HTR-8/SVneo (cell line): Measurements from ENCODE around the gene SMARCD2.
A peak's percentile ranks its signal among the peaks of the same experiment; 100 is the strongest.

Experiments
- DNase-seq: peaks from one replicate; pipeline ENCODE4 v3.0.0; 2011; ENCODE audit warnings: low spot score, mixed read lengths; ENCODE audit not compliant: insufficient read length
- FAIRE-seq: peaks from 2 replicates; lab custom pipeline; 2011; peaks lifted over from hg19 to GRCh38; lab: Jason Lieb, UNC

SMARCD2 gene

GRCh38 chr17:63833741-63834373 is 8.6 kb downstream of the SMARCD2 start:
- FAIRE-seq = no peak
- DNase-seq = no peak

DNA sequence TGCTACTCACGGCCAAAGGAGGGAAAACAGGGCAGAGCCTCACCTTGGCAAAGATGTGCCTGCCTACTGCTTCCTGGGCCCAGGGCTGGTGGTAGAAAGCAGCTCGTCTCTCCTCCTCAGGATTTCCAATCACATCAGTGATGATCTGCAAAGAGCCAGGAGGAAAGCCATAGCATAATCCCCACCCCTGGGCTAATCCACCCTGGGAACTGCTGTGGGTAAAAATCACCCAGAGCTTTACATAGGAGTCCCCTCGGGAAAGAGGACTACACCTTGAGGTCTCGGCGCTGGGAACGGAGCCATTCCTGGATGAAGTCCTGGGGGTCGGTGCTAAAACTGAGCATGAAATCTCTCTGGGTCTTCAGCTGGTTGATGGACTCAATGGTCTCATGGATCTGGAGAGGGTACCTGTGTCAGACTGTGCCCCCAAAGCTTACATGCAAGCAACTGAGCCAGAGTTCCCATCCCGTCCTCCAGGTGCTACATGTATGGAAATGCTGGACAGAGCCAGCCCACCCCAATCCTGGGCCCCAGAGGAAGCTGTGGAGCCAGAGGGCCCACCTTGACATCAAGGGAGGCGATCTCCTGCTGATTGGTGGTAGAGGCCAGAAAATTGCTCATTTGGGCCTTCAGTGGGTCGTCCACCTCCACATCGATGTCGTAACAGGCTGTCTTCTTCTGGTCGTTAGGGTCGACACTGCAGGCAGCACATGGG is 9.3 kb downstream of the SMARCD2 start:
- FAIRE-seq (no peak), DNase-seq (no peak)

- DNase-seq (no peak), FAIRE-seq (no peak)
These were observed 10.0 kb downstream of the SMARCD2 start for GRCh38 chr17:63832455-63832854.

- FAIRE-seq (no peak), DNase-seq (no peak)
These were observed 10.5 kb downstream of the SMARCD2 start for GRCh38 chr17:63832014-63832413.

- no peak for DNase-seq
- no peak for FAIRE-seq
These were observed 11.0 kb downstream of the SMARCD2 start for GRCh38 chr17:63831505-63831904.

- DNase-seq (no peak), FAIRE-seq (no peak)
These were observed 11.5 kb downstream of the SMARCD2 start for GRCh38 chr17:63830904-63831491.

- DNase-seq (no peak), FAIRE-seq (no peak)
These were observed 12.2 kb downstream of the SMARCD2 start for GRCh38 chr17:63830278-63830677.

GRCh38 chr17:63828936-63829335 is 13.5 kb downstream of the SMARCD2 start:
- FAIRE-seq (no peak), DNase-seq (no peak)

DNA sequence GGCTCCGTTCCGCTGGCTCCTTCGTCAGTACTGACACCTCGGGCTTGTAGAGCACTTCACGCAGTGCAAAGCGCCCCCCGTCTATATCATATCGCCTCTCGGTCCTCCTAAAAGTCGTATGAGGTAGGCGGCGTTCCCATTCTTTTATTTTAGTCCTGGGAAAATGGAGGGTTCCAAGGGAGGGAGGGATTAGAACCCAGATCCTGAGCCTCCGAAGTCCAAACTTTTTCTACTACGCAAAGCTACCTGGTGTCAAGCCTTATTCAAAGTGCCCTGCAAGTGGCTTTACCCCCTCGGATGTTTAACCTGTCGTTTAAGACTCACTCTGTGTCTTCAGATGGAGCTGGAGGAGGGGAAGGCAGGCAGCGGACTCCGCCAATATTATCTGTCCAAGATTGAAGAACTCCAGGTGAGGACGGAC is 14.7 kb downstream of the SMARCD2 start:
- FAIRE-seq (no peak), DNase-seq (no peak)

GRCh38 chr17:63827002-63827800 is 15.3 kb downstream of the SMARCD2 start, which contains the start of the genes FTSJ3 and PSMC5:
TSS of gene FTSJ3 (minus strand) at chr17:63827663. CDS start at chr17:63826902, 761 bp downstream.
TSS of gene PSMC5 (plus strand) at chr17:63827431. CDS start at chr17:63827491, 60 bp downstream.
- FAIRE-seq (peak; percentile 98), DNase-seq (peak; percentile 99)

DNA sequence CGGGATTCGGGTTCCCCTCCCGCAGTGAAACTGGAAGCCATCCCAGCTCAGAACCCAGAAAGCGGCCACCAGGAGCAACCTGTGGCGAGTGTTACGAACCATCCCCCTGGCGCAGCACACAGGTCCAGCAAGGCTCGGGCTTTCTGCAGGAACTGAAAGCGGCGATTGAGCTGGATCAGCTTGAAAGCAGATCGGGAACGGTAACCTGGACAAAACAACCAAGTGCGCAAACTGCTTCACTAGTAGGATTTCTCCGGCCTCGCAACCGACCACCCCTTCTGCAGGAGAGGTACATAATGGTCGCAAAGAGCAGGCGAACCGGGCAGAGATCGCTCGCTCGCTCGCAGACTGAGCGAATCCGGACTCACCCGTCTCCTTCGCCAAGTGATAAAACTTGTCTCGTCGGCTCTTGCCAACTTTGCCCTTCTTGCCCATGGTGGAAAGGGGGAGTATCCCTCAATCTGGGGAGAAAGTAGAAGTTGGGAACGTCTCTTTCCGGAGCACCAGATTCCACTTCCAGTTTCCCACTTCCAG is 15.9 kb downstream of the SMARCD2 start:
- DNase-seq = peak; percentile 42

GRCh38 chr17:63824362-63824761 is 18.1 kb downstream of the SMARCD2 start:
- no peak for DNase-seq
- no peak for FAIRE-seq

More for the DNA sequence above, 15.9 kb downstream of the SMARCD2 start:
- peak; percentile 26 for FAIRE-seq

- DNase-seq = no peak
These were observed 18.7 kb downstream of the SMARCD2 start for GRCh38 chr17:63823659-63824331.

DNA sequence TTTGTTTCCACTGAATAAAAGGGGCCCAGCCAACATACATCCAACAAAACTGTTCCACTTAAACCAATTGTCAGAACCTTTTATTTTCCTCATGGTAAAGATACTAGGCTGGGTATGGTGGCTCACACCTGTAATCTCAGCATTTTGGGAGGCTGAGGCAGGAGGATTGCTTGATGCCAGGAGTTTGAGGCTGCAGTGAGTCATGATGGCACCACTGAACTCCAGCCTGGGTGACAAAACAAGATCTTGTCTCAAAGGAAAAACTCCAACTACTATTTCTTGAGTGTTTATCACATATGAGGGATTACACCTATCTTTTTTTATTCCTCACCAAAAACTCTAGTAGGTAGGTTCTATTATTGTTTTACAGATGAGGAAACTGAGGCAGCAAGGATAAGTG is 19.9 kb downstream of the SMARCD2 start:
- FAIRE-seq = no peak
- DNase-seq = no peak

More at GRCh38 chr17:63823659-63824331, 18.7 kb downstream of the SMARCD2 start:
- no peak for FAIRE-seq

GRCh38 chr17:63821804-63822203 is 20.7 kb downstream of the SMARCD2 start:
- FAIRE-seq (peak; percentile 31), DNase-seq (no peak)

DNA sequence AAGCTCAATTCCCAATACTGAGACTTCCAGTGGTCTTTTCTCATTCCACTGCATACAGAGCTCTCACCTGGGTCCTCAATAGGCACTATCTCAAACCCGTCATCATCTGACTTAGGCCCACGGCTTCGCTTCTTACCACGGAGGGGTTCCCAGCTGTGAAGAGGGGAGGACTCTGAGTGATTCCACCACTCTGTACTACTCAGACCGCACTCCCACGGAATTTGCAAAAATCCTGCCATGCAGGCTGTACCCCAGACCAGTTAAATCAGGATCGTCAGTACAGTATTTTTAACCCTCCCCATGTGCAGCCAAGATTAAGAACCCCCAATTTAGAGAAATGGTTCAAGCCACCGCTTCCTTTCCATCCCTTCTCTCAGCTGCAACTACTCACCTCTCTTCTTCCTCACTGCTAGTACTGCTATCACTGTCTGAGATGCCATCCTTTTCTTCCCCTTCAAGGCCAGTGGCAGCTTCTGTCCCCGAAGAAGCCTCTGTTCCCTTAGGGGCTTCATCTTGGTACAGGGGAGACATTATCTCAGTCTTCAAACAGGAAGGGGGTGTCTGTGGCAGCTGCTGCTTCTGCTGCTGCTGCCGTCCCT is 21.4 kb downstream of the SMARCD2 start:
- no peak for DNase-seq
- FAIRE-seq = no peak

DNA sequence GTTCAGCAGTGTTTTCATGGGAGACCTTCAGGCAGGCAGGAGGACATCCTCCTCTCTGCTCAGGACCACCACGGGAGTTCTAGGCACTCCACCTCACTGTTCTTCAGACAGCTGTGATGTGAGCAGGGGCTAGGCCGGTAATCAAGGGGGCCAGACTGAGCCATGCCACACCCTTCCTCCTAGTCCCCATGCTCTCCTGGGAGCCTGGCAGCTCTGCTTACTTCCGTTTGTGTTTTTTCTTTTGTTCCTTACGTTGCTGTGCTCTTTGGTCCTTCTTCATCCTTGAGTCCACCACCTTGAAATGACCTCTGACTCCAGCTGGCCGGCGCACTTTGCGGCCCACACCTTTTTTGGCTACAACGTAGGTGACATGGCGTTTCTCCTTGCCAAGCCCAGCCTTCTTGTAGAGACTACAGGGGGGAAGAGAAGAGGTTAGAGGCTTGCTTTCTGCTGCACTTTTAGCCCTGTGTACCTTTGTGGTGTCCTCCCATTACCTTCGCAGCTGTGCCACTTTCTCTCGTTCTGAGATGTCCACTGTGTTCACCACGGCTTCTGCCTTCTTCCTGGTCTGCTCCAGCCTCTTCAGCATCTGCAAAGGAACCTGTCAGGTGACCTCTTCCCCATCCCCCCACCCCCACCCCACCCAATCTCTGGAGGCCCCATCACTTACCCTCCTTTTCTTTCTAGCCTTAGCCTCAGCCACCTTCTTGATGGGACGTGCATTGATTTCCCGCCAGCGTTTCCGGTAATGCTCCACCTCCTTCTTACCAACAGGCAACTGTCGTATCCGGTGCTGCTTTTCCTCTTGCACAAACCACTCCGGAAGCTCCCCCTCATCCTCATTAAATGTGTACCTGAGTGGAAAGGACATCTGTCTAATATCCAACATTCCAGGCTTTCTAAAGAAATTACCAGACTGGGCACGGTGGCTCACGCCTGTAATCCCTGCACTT is 22.6 kb downstream of the SMARCD2 start:
- FAIRE-seq (no peak), DNase-seq (no peak)

- no peak for DNase-seq
- no peak for FAIRE-seq
These were observed 23.4 kb downstream of the SMARCD2 start for GRCh38 chr17:63819131-63819530.
